ENCODE results near the gene DIPK1A. TPM values are rescaled to one million over a fixed set of nuclear protein-coding genes. Genes with fewer than 3 reads are reported as not detected.

The DIPK1A gene
- total RNA-seq, 1 donor from 2014 or later, result 7.2 TPM

GRCh38 chr1:92881391-92881790 lies 79.9 kb downstream of the DIPK1A start:
- H3K27me3 Mint-ChIP-seq (ENCODE audit: unreplicated experiment), result no peaks in the 10 kb centered on the region
- peaks cover 5% of the 10 kb centered on the region for H3K4me1 Mint-ChIP-seq (ENCODE audit: low read depth, unreplicated experiment)
- DNase-seq, result no peak
- no peak overlapping the region for H3K27ac Mint-ChIP-seq (ENCODE audit: unreplicated experiment)
- no peak for TF ChIP-seq CTCF (IDR thresholded peaks at IDR 0.05; ENCODE audit: partially characterized antibody, unreplicated experiment)
- H3K9me3 Mint-ChIP-seq (ENCODE audit: unreplicated experiment), result no peaks in the 10 kb centered on the region
- H3K36me3 Mint-ChIP-seq (ENCODE audit: unreplicated experiment), result no peaks in the 10 kb centered on the region
- H3K4me3 Mint-ChIP-seq (ENCODE audit: unreplicated experiment), result no peak overlapping the region

- DNase-seq, result no peak
- H3K27ac Mint-ChIP-seq (ENCODE audit: unreplicated experiment), result no peak overlapping the region
- H3K27me3 Mint-ChIP-seq (ENCODE audit: unreplicated experiment), result no peaks in the 10 kb centered on the region
- no peaks in the 10 kb centered on the region for H3K36me3 Mint-ChIP-seq (ENCODE audit: unreplicated experiment)
- TF ChIP-seq CTCF (IDR thresholded peaks at IDR 0.05; ENCODE audit: partially characterized antibody, unreplicated experiment), result no peak
- peaks cover 3% of the 10 kb centered on the region for H3K4me1 Mint-ChIP-seq (ENCODE audit: low read depth, unreplicated experiment)
- H3K4me3 Mint-ChIP-seq (ENCODE audit: unreplicated experiment), result no peak overlapping the region
- peaks cover 1% of the 10 kb centered on the region for H3K9me3 Mint-ChIP-seq (ENCODE audit: unreplicated experiment)
These were observed 81.8 kb downstream of the DIPK1A start for GRCh38 chr1:92879316-92879968.

GRCh38 chr1:92877792-92878191 lies 83.5 kb downstream of the DIPK1A start:
- Mint-ChIP-seq H3K4me3 (ENCODE audit: unreplicated experiment) (no peak overlapping the region), H3K27ac (ENCODE audit: unreplicated experiment) (no peak overlapping the region), H3K36me3 (ENCODE audit: unreplicated experiment) (no peaks in the 10 kb centered on the region), H3K9me3 (ENCODE audit: unreplicated experiment) (peaks cover 1% of the 10 kb centered on the region), H3K4me1 (ENCODE audit: low read depth, unreplicated experiment) (peaks cover 3% of the 10 kb centered on the region), H3K27me3 (ENCODE audit: unreplicated experiment) (no peaks in the 10 kb centered on the region)
- TF ChIP-seq CTCF (IDR thresholded peaks at IDR 0.05; ENCODE audit: partially characterized antibody, unreplicated experiment), result no peak
- DNase-seq, result no peak

GRCh38 chr1:92877081-92877711 lies 84.1 kb downstream of the DIPK1A start:
- no peaks in the 10 kb centered on the region for H3K27me3 Mint-ChIP-seq (ENCODE audit: unreplicated experiment)
- DNase-seq, result no peak
- peaks cover 3% of the 10 kb centered on the region for H3K4me1 Mint-ChIP-seq (ENCODE audit: low read depth, unreplicated experiment)
- no peak for TF ChIP-seq CTCF (IDR thresholded peaks at IDR 0.05; ENCODE audit: partially characterized antibody, unreplicated experiment)
- H3K36me3 Mint-ChIP-seq (ENCODE audit: unreplicated experiment), result no peaks in the 10 kb centered on the region
- no peak overlapping the region for H3K27ac Mint-ChIP-seq (ENCODE audit: unreplicated experiment)
- H3K4me3 Mint-ChIP-seq (ENCODE audit: unreplicated experiment), result no peak overlapping the region
- peaks cover 1% of the 10 kb centered on the region for H3K9me3 Mint-ChIP-seq (ENCODE audit: unreplicated experiment)

GRCh38 chr1:92876351-92876750 lies 84.9 kb downstream of the DIPK1A start:
- H3K27me3 Mint-ChIP-seq (ENCODE audit: unreplicated experiment), result no peaks in the 10 kb centered on the region
- DNase-seq, result no peak
- no peak overlapping the region for H3K4me3 Mint-ChIP-seq (ENCODE audit: unreplicated experiment)
- no peak for TF ChIP-seq CTCF (IDR thresholded peaks at IDR 0.05; ENCODE audit: partially characterized antibody, unreplicated experiment)
- H3K4me1 Mint-ChIP-seq (ENCODE audit: low read depth, unreplicated experiment), result peaks cover 3% of the 10 kb centered on the region
- H3K36me3 Mint-ChIP-seq (ENCODE audit: unreplicated experiment), result no peaks in the 10 kb centered on the region
- no peak overlapping the region for H3K27ac Mint-ChIP-seq (ENCODE audit: unreplicated experiment)
- peaks cover 1% of the 10 kb centered on the region for H3K9me3 Mint-ChIP-seq (ENCODE audit: unreplicated experiment)
